ENCODE measurements around the gene ARHGEF11. TPM values are rescaled to one million over a fixed set of nuclear protein-coding genes. Genes with fewer than 3 reads are reported as not detected.

The ARHGEF11 gene
- total and polyA plus RNA-seq, 5 donors = 19.9 to 34.4 (median 29.5) TPM

Small RNA genes lying within 50 kb of the gene (microRNA-seq; reads per million reads assigned to microRNA genes)
- gene MIR765 = 0.42 to 0.54 reads per million in 2 donors

Other genes with a start within 250 kb of the ARHGEF11 start
- gene SH2D2A, start 228.9 kb downstream of the ARHGEF11 start, total RNA-seq = 1 to 10 TPM in 3 of 4 donors, under 1 TPM in 1; 0.93 to 6.3 (median 2.2) TPM
- gene SH2D2A, start 228.9 kb downstream of the ARHGEF11 start, polyA plus RNA-seq = 2.0 TPM
- gene INSRR, start 186.6 kb downstream of the ARHGEF11 start, total RNA-seq = under 1 TPM; 0.03 to 0.06 (median 0.06) TPM
- gene INSRR, start 186.6 kb downstream of the ARHGEF11 start, polyA plus RNA-seq = 0.07 TPM
- 1 to 10 TPM; 1.3 to 4.2 (median 1.5) TPM for gene NTRK1, start 184.9 kb downstream of the ARHGEF11 start, total RNA-seq
- 1.1 TPM for gene NTRK1, start 184.9 kb downstream of the ARHGEF11 start, polyA plus RNA-seq
- 10 to 100 TPM in 1 of 4 donors, 1 to 10 TPM in 3; 6.6 to 10.3 (median 8.5) TPM for gene PEAR1, start 152.0 kb downstream of the ARHGEF11 start, total RNA-seq
- 6.9 TPM for gene PEAR1, start 152.0 kb downstream of the ARHGEF11 start, polyA plus RNA-seq
- under 1 TPM in 1 of 4 donors, not detected in 3; 0.31 TPM for gene LRRC71, start 125.1 kb downstream of the ARHGEF11 start, total RNA-seq
- gene LRRC71, start 125.1 kb downstream of the ARHGEF11 start, polyA plus RNA-seq = 0.18 TPM
- gene ETV3L, start 54.1 kb upstream of the ARHGEF11 start, total RNA-seq = not detected
- gene ETV3L, start 54.1 kb upstream of the ARHGEF11 start, polyA plus RNA-seq = not detected
- 10 to 100 TPM; 18.2 to 22.9 (median 19.1) TPM for gene ETV3, start 92.7 kb upstream of the ARHGEF11 start, total RNA-seq
- gene ETV3, start 92.7 kb upstream of the ARHGEF11 start, polyA plus RNA-seq = 6.5 TPM